ENCODE data around the gene MFAP1.

- TF ChIP-seq POLR2A (IDR thresholded peaks at IDR 0.05) (no peak), CTCF (IDR thresholded peaks at IDR 0.05) (no peak)
Measured at GRCh38 chr15:43779016-43779415, 45.5 kb downstream of the MFAP1 start.

All from thyroid gland (tissue), 4 donors.